ENCODE measurements around the gene CLP1. TPM values are rescaled to one million over a fixed set of nuclear protein-coding genes. Genes with fewer than 3 reads are reported as not detected.
"Not testable (repeated sequence)": the region's sequence is repeated elsewhere in the genome, so short reads cannot be mapped to it uniquely, and the experiment has no call there.

Gene CLP1
- total RNA-seq, 1 experiment from 2014 or later: 23.4 TPM

GRCh38 chr11:57704932-57705331, 47.4 kb downstream of the CLP1 start:
- intact Hi-C loops (cut with micrococcal nuclease; ENCODE audit: unreplicated experiment): no loop called here
- TF ChIP-seq EZH2 (IDR thresholded peaks at IDR 0.05; ENCODE audit: low read depth) (no peak), CTCF (conservative IDR thresholded peaks at IDR 0.05) (no peak)
- no TSS peak for BruUV-seq (replicated peaks)
- CTCF ChIA-PET: interaction anchor here (1.1 kb wide), 1 partner anchor 29 kb away, joined by 11 read pairs; no protein-coding TSS in a partner anchor
- DNase-seq: no peak
- Histone ChIP-seq H4K20me1 (ENCODE audit: insufficient read depth) (no peaks in the 10 kb centered on the region; the same call in 1 of the 2 replicates), H3K4me3 (no peak overlapping the region), H3F3A (ENCODE audit: insufficient read depth, low read depth) (peaks cover 47% of the 10 kb centered on the region), H3K79me2 (ENCODE audit: low read depth) (peaks cover 11% of the 10 kb centered on the region), H3K27ac (no peak overlapping the region), H3K9me3 (ENCODE audit: insufficient read depth, low read depth) (no peaks in the 10 kb centered on the region), H2AFZ (no peak overlapping the region), H3K9me2 (ENCODE audit: insufficient read depth) (no peaks in the 10 kb centered on the region), H3K4me2 (no peak overlapping the region), H3K27me3 (ENCODE audit: insufficient read depth, low read depth) (no peaks in the 10 kb centered on the region), H3K36me3 (ENCODE audit: low read depth) (peaks cover 28% of the 10 kb centered on the region), H3K4me1 (replicated peaks; ENCODE audit: insufficient read depth) (no peaks in the 10 kb centered on the region)
- POLR2A ChIA-PET (ENCODE audit: unreplicated experiment): interaction anchor here (0.7 kb wide), 1 partner anchor 21 kb away, joined by 5 read pairs; no protein-coding TSS in a partner anchor

GRCh38 chr11:57705432-57705831, 47.9 kb downstream of the CLP1 start:
- H3K4me2 ChIP-seq; intact Hi-C loops (cut with micrococcal nuclease; ENCODE audit: unreplicated experiment); BruUV-seq (replicated peaks); H3K4me3 ChIP-seq; H3K27ac ChIP-seq; H4K20me1 ChIP-seq (ENCODE audit: insufficient read depth); H3K4me1 ChIP-seq (replicated peaks; ENCODE audit: insufficient read depth); H3K9me2 ChIP-seq (ENCODE audit: insufficient read depth); H2AFZ ChIP-seq; DNase-seq; H3K9me3 ChIP-seq (ENCODE audit: insufficient read depth, low read depth); H3K27me3 ChIP-seq (ENCODE audit: insufficient read depth, low read depth): not testable (repeated sequence)
- Histone ChIP-seq H3K36me3 (ENCODE audit: low read depth) (peaks cover 28% of the 10 kb centered on the region), H3K79me2 (ENCODE audit: low read depth) (peaks cover 16% of the 10 kb centered on the region), H3F3A (ENCODE audit: insufficient read depth, low read depth) (peaks cover 45% of the 10 kb centered on the region)
- CTCF ChIA-PET: interaction anchor here (1.1 kb wide), 1 partner anchor 28 kb away, joined by 11 read pairs; no protein-coding TSS in a partner anchor
- POLR2A ChIA-PET (ENCODE audit: unreplicated experiment): interaction anchor here (0.7 kb wide), 1 partner anchor 22 kb away, joined by 5 read pairs; no protein-coding TSS in a partner anchor

DNA sequence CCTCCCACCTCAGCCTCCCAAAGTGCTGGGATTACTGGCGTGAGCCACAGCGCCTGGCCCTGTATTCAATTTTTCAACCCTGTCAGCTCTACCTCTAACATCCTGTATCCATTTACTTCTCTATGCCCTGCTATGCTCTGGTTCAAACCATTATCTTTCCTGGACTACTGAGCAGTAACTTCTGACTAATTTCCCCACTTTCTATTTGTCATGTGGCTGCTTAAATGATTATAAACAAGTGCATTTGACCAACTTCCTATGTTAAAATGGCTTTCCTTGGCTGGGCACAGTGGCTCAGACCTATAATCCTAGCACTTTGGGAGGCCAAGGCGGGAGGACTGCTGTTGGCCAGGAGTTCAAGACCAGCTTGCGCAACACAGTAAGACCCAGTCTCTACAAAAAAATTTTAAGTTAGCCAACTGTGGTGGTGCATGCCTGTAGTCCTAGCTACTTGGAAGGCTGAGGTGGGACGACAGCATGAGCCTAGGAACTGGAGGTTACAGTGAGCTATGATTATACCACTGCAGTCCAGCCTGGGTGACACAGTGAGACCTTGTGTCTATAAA, 52.3 kb downstream of the CLP1 start:
- Histone ChIP-seq H3K4me2 (no peak overlapping the region), H3K79me2 (ENCODE audit: low read depth) (peaks cover 50% of the 10 kb centered on the region), H3F3A (ENCODE audit: insufficient read depth, low read depth) (peaks cover 33% of the 10 kb centered on the region), H3K9me2 (ENCODE audit: insufficient read depth) (no peaks in the 10 kb centered on the region), H4K20me1 (ENCODE audit: insufficient read depth) (peaks cover 14% of the 10 kb centered on the region), H2AFZ (no peak overlapping the region), H3K9me3 (ENCODE audit: insufficient read depth, low read depth) (no peaks in the 10 kb centered on the region), H3K27me3 (ENCODE audit: insufficient read depth, low read depth) (no peaks in the 10 kb centered on the region), H3K4me1 (replicated peaks; ENCODE audit: insufficient read depth) (peaks cover 25% of the 10 kb centered on the region), H3K36me3 (ENCODE audit: low read depth) (0 out of 2 replicates have a peak, but pooled peaks cover 9% of the 10 kb centered on the region), H3K4me3 (no peak overlapping the region), H3K27ac (no peak overlapping the region)
- CTCF ChIA-PET: interaction anchor here (0.7 kb wide), 2 partner anchors 49 to 111 kb away, joined by 3 to 5 read pairs; no protein-coding TSS in a partner anchor
- DNase-seq: no peak
- intact Hi-C loops (cut with micrococcal nuclease; ENCODE audit: unreplicated experiment): no loop called here
- TF ChIP-seq CTCF (conservative IDR thresholded peaks at IDR 0.05) (no peak), EZH2 (IDR thresholded peaks at IDR 0.05; ENCODE audit: low read depth) (no peak)
- POLR2A ChIA-PET (ENCODE audit: unreplicated experiment): interaction anchor here (0.6 kb wide), 1 partner anchor 51 kb away, joined by 3 read pairs; the partner anchor contains the start of gene CTNND1
- BruUV-seq (replicated peaks): no TSS peak

Small RNA genes within 50 kb of the gene (microRNA-seq; reads per million reads assigned to microRNA genes)
- 7,862 reads per million, percentile 91 among the genes with 10 or more reads in this experiment for gene MIR130A (ENCODE audit: borderline number of aligned reads, borderline replicate concordance)

Other genes starting within 250 kb of the CLP1 start
- gene SLC43A3, start 230.6 kb upstream of the CLP1 start, total RNA-seq (2021): 35.7 and 41.3 TPM in 2 replicates
- 3.4 and 4.6 TPM in 2 replicates for gene RTN4RL2, start 197.2 kb upstream of the CLP1 start, total RNA-seq (2021)
- 3.2 and 4.0 TPM in 2 replicates for gene SLC43A1, start 142.1 kb upstream of the CLP1 start, total RNA-seq (2021)
- 90.2 and 94.7 TPM in 2 replicates for gene TIMM10, start 127.0 kb upstream of the CLP1 start, total RNA-seq (2021)
- gene SMTNL1, start 120.2 kb upstream of the CLP1 start, total RNA-seq (2021): not detected in 2 replicates
- gene UBE2L6, start 90.1 kb upstream of the CLP1 start, total RNA-seq (2021): 121 and 122 TPM in 2 replicates
- gene SERPING1, start 60.1 kb upstream of the CLP1 start, total RNA-seq (2021): 3.1 TPM in 2 replicates
- 0.48 and 0.98 TPM in 2 replicates for gene YPEL4, start 7.8 kb upstream of the CLP1 start, total RNA-seq (2021)
- 94.2 and 101 TPM in 2 replicates for gene ZDHHC5, start 10.4 kb downstream of the CLP1 start, total RNA-seq (2021)
- gene MED19, start 54.5 kb downstream of the CLP1 start, total RNA-seq (2021): 25.3 and 26.9 TPM in 2 replicates
- gene TMX2, start 54.8 kb downstream of the CLP1 start, total RNA-seq (2021): 124 and 138 TPM in 2 replicates
- 211 and 318 TPM in 2 replicates for gene SELENOH, start 83.7 kb downstream of the CLP1 start, total RNA-seq (2021)
- not detected in 2 replicates for gene BTBD18, start 94.1 kb downstream of the CLP1 start, total RNA-seq (2021)
- gene CTNND1, start 104.0 kb downstream of the CLP1 start, total RNA-seq (2021): 340 and 413 TPM in 2 replicates